Sigmoid colon (tissue), 7 donors: ENCODE results near the gene PDRG1. TPM values are rescaled to one million over a fixed set of nuclear protein-coding genes. Genes with fewer than 3 reads are reported as not detected.
A peak's percentile ranks its signal among the peaks of the same experiment; 100 is the strongest.
"Not testable (repeated sequence)": the region's sequence is repeated elsewhere in the genome, so short reads cannot be mapped to it uniquely, and the experiment has no call there.

Source experiments
- DNase-seq: peaks from one replicate; pipeline ENCODE4 v3.0.0-alpha.2; 2019
- H3K27ac ChIP-seq, 4 donors: fragments of 200-600 bp; sonication (generic); one replicate each; pipeline ENCODE4 v1.5.1; 2016 to 2019; ENCODE audit warnings: mild to moderate bottlenecking in 1 of 4
- H3K27me3 ChIP-seq, 3 donors: fragments of 200-600 bp; sonication (generic); one replicate each; pipeline ENCODE4 v1.5.1; 2019; ENCODE audit warnings: mild to moderate bottlenecking in 1 of 3
- H3K36me3 ChIP-seq, 4 donors: fragments of 200-600 bp; sonication (generic); one replicate each; pipeline ENCODE4 v1.5.1; 2016 to 2019
- H3K4me1 ChIP-seq, 4 donors: fragments of 200-600 bp; sonication (generic); one replicate each; pipeline ENCODE4 v1.5.1; 2017 to 2019
- H3K4me3 ChIP-seq, 4 donors: fragments of 200-600 bp; sonication (generic); one replicate each; pipeline ENCODE4 v1.5.1; 2017 to 2019; ENCODE audit warnings: mild to moderate bottlenecking in 2 of 4, moderate library complexity in 1 of 4
- H3K9me3 ChIP-seq, 4 donors: fragments of 200-600 bp in 3 of 4; sonication (generic) in 3 of 4; one replicate each; pipeline versions ENCODE4 v1.5.1 to v1.6.1; 2013 to 2019
- CTCF ChIP-seq, 4 experiments: fragments of 450-650 bp in 3 of 4; fragments of 200-600 bp in 1 of 4; IDR thresholded peaks; one replicate each; pipeline ENCODE4 v1.5.1; 2016 to 2019; ENCODE audit warnings: antibody characterized with exemption in 4 of 4, mild to moderate bottlenecking in 3 of 4, moderate library complexity in 2 of 4
- EP300 ChIP-seq, 4 donors: sonication (generic); formaldehyde crosslinking; IDR thresholded peaks; one replicate each; pipeline ENCODE4 v1.6.1; 2017; ENCODE audit warnings: antibody characterized with exemption in 4 of 4
- POLR2A ChIP-seq, 2 donors: fragments of 450-650 bp; IDR thresholded peaks; one replicate each; pipeline ENCODE4 v1.6.1; 2016; ENCODE audit warnings: antibody characterized with exemption in 2 of 2, mild to moderate bottlenecking in 2 of 2, moderate library complexity in 2 of 2
- POLR2AphosphoS5 ChIP-seq, 4 donors: sonication (generic); formaldehyde crosslinking; IDR thresholded peaks; one replicate each; pipeline ENCODE4 v1.6.1; 2017; ENCODE audit warnings: antibody characterized with exemption in 4 of 4
- WGBS, 2 donors: extraction: QIAGEN DNeasy Blood & Tissue Kit; methylation state at CpG; one replicate each; pipeline ENCODE4 v1.1.7; 2013; 5-methylcytosine and 5-hydroxymethylcytosine counted together
- intact Hi-C: fragments of 100-400 bp; cut with DNase I; formaldehyde crosslinking; loops from one replicate; pipeline ENCODE4 v1.15.1; 2023
- polyA plus RNA-seq, 3 donors: library from polyadenylated mRNA; stranded (reverse); fragments of 200-250 nt; gene quantifications; one replicate each; pipeline ENCODE4 v1.2.3, GENCODE V29; 2013
- total RNA-seq, 4 donors: library from RNA; depleted of rRNA; stranded (reverse); fragments of >200 nt; gene quantifications; one replicate each; pipeline ENCODE4 v1.1.0, GENCODE V29; 2016
- donor health status: healthy with polysubstance abuse.
- donor health status: Bipolar disorder and iron deficiency.
- donor health status: healthy.

The PDRG1 gene
- total and polyA plus RNA-seq, 7 donors, result 5.0 to 15.2 (median 10.2) TPM

- DNase-seq, result peak; percentile 35
- H3K4me3 ChIP-seq, result no peak overlapping the region
- intact Hi-C loops, result no loop called here
- WGBS, 2 donors, result 80 to 87% methylated on average over 11 of the region's 11 CpGs
- H3K27ac ChIP-seq, result no peak overlapping the region
- peaks cover 0 to 11% (median 4%) of the 10 kb centered on the region in 4 donors for H3K4me1 ChIP-seq
- TF ChIP-seq POLR2A (IDR thresholded peaks at IDR 0.05) (no peak), EP300 (IDR thresholded peaks at IDR 0.05) (no peak), CTCF (IDR thresholded peaks at IDR 0.05) (no peak), POLR2AphosphoS5 (IDR thresholded peaks at IDR 0.05) (no peak)
- peaks cover 0 to 24% (median 0%) of the 10 kb centered on the region in 3 donors for H3K27me3 ChIP-seq
- H3K36me3 ChIP-seq, result no peaks in the 10 kb centered on the region
- H3K9me3 ChIP-seq, result no peaks in the 10 kb centered on the region
Observed at GRCh38 chr20:31920275-31920855, 31.5 kb downstream of the PDRG1 start.

- Histone ChIP-seq H3K4me1 (peaks cover 0 to 11% (median 4%) of the 10 kb centered on the region in 4 donors), H3K27ac (no peak overlapping the region), H3K27me3 (peaks cover 0 to 16% (median 0%) of the 10 kb centered on the region in 3 donors), H3K4me3 (no peak overlapping the region), H3K9me3 (no peaks in the 10 kb centered on the region), H3K36me3 (no peaks in the 10 kb centered on the region)
- TF ChIP-seq CTCF (IDR thresholded peaks at IDR 0.05) (no peak), EP300 (IDR thresholded peaks at IDR 0.05) (no peak), POLR2A (IDR thresholded peaks at IDR 0.05) (no peak), POLR2AphosphoS5 (IDR thresholded peaks at IDR 0.05) (no peak)
- intact Hi-C loops, result no loop called here
- DNase-seq, result peak; percentile 29
- WGBS, 2 donors, result 67 to 68% methylated on average over 6 of the region's 6 CpGs
Observed at GRCh38 chr20:31919410-31920155, 32.3 kb downstream of the PDRG1 start.

GRCh38 chr20:31918466-31919105 is 33.3 kb downstream of the PDRG1 start:
- no peak overlapping the region for H3K27ac ChIP-seq
- peak; percentile 13 for DNase-seq
- TF ChIP-seq EP300 (IDR thresholded peaks at IDR 0.05) (no peak), CTCF (IDR thresholded peaks at IDR 0.05) (no peak), POLR2A (IDR thresholded peaks at IDR 0.05) (no peak), POLR2AphosphoS5 (IDR thresholded peaks at IDR 0.05) (no peak)
- no peaks in the 10 kb centered on the region for H3K36me3 ChIP-seq
- no peak overlapping the region for H3K4me3 ChIP-seq
- intact Hi-C loops, result no loop called here
- H3K9me3 ChIP-seq, result no peaks in the 10 kb centered on the region
- H3K4me1 ChIP-seq, result peaks cover 0 to 11% (median 4%) of the 10 kb centered on the region in 4 donors
- WGBS, 2 donors, result 68 to 81% methylated on average over 7 of the region's 7 CpGs
- H3K27me3 ChIP-seq, result peaks cover 0 to 8% (median 0%) of the 10 kb centered on the region in 3 donors

DNA sequence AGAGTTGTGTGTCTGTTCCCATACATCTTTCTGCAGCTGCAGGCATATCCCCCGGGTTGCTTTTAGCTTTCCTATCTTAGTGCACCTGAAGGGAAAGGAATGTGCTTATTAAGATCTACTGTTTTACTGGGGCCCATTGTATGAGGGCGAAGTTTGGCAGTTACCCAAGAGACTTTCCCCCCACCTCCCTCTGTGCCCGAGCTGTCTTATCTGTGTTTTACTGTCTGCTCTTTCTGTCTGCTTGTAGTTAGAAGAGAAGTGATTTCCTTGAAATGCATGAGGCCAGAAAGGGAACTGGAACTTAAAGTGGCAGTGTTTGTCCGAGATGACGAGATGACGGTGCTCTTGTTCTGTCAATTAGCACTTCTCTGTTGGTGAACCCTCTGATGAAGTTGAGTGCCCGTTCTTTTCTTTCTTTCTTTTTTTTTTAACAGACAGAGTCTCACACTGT is 33.9 kb downstream of the PDRG1 start:
- H3K9me3 ChIP-seq, intact Hi-C loops, H3K27ac ChIP-seq, H3K27me3 ChIP-seq, H3K36me3 ChIP-seq, H3K4me3 ChIP-seq: not testable (repeated sequence)
- H3K4me1 ChIP-seq, result peaks cover 0 to 11% (median 4%) of the 10 kb centered on the region in 4 donors
- DNase-seq, result peak; percentile 1
- whole genome bisulfite sequencing, 2 donors, result 7 to 10% methylated on average over 7 of the region's 7 CpGs

- intact Hi-C loops, result no loop called here
- Histone ChIP-seq H3K27me3 (peaks cover 0 to 7% (median 0%) of the 10 kb centered on the region in 3 donors), H3K4me3 (no peak overlapping the region), H3K9me3 (no peaks in the 10 kb centered on the region), H3K27ac (no peak overlapping the region), H3K36me3 (no peaks in the 10 kb centered on the region), H3K4me1 (peaks cover 0 to 11% (median 4%) of the 10 kb centered on the region in 4 donors)
- no peak for DNase-seq
- 84 to 89% methylated on average over 4 of the region's 4 CpGs for WGBS, 2 donors
- TF ChIP-seq POLR2AphosphoS5 (IDR thresholded peaks at IDR 0.05) (no peak), EP300 (IDR thresholded peaks at IDR 0.05) (no peak), CTCF (IDR thresholded peaks at IDR 0.05) (no peak), POLR2A (IDR thresholded peaks at IDR 0.05) (no peak)
Observed at GRCh38 chr20:31916708-31917107, 35.1 kb downstream of the PDRG1 start.
